ENCODE measurements around the gene CCDC12. TPM values are rescaled to one million over a fixed set of nuclear protein-coding genes. Genes with fewer than 3 reads are reported as not detected.

Gene CCDC12
- total and polyA plus RNA-seq, 2 of the 13 experiments (the other 11 are each of a cell fraction or from before 2014, with no cell fraction given), result 30.1 to 49.5 TPM

DNA sequence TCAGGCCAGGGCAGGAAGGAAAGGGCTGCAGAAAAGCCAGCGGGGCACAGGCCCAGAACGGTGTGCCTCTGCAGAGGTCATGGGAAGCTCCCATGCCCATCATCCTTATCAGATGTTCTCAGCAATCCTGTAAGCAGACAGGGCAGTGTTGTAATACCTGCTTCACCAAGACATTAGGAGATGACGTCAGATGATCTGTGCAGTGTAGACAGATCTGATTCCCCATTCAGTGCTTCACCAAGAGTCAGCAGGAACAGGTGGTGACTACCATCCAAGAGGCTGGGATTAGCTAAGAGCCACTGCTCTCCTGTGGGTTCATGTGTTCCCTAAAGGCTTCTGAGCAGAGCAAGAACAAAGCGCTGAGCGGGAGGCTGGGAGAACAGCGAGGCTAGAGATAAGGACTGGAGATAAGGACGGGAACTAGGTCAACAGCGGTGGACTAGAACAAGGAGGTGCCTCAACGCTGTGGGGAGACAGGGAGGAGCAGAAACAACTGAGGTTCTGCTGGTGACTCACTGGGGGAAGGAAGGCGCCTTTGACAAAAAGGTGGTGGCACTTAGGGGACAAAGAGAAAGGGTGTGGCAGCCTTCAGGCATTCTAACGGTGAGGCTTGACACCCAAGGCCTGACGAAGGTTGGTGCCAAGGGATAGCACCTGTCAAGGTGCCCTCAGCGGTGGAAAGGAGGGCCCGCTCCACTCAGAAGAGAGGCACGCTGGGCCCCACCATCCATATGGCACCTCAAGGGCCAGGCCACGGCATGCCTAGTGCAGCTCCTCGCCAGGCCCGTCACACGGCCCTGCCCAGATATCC lies 28.4 kb downstream of the CCDC12 start:
- ChIA-PET CTCF (ENCODE audit: low intra/inter-chr PET ratio, low total read pairs) (no interaction called here), POLR2A (interaction anchor here (0.7 to 3.0 kb wide), 6 partner anchors 12 to 31 kb away, joined by 3 to 34 read pairs (median 6); partner anchors contain the start of genes CCDC12 and NBEAL2)
- in situ Hi-C loops (cut with HindIII; ENCODE audit: extremely low pct_ligation_motif_present, low pct_unique_long_range_greater_than_20kb), result no loop called here
- FAIRE-seq (peak; percentile 96), DNase-seq (ENCODE audit: low spot score) (peak; percentile 88), ATAC-seq (peak; percentile 57)
- Histone ChIP-seq H2AFZ (ENCODE audit: low read length) (no peak overlapping the region), H3K4me2 (ENCODE audit: low read depth, low read length) (peak overlapping the region; percentile 57), H3K4me3 (replicated peaks in 1 of 3; ENCODE audit: insufficient read depth in 1 of 3, low read depth in 2 of 3, low read length in 3 of 3) (peak overlapping the region in 1 of 3 experiments; percentile 39; a peak in 1 of 6 replicates), H3K27me3 (ENCODE audit: control insufficient read depth in 1 of 2, insufficient read depth in 2 of 2, low read length in 2 of 2) (no peaks in the 10 kb centered on the region), H3K9ac (ENCODE audit: insufficient read depth, low read depth, low read length) (peak overlapping the region; percentile 12), H3K79me2 (ENCODE audit: insufficient read depth, low read length) (peaks cover 82% of the 10 kb centered on the region), H3K27ac (ENCODE audit: extremely low read length, insufficient read depth, low read length) (peak overlapping the region; percentile 45), H3K4me1 (ENCODE audit: insufficient read depth, low read length) (peaks cover 86% of the 10 kb centered on the region), H4K20me1 (ENCODE audit: insufficient read depth, low read length) (peaks cover 58% of the 10 kb centered on the region), H3K36me3 (replicated peaks in 1 of 2; ENCODE audit: control insufficient read depth in 1 of 2, insufficient read depth in 2 of 2, low read length in 2 of 2) (peaks cover 0 to 8% of the 10 kb centered on the region in 2 experiments; a peak in 2 of 5 replicates), H3K9me3 (ENCODE audit: low read length) (no peaks in the 10 kb centered on the region)
- no TSS peak for BruUV-seq (replicated peaks)
- intact Hi-C loops (cut with micrococcal nuclease; ENCODE audit: unreplicated experiment), result no loop called here
- 23% methylated on average over 14 of the region's 19 CpGs for WGBS (ENCODE audit: low lambda C conversion rate)
- peak; percentile 64 for TF ChIP-seq SKI (IDR thresholded peaks at IDR 0.05; ENCODE audit: partially characterized antibody)
- TF ChIP-seq MAX (IDR thresholded peaks at IDR 0.05), result 0 out of 2 replicates have a peak, but pooled peaks have one; percentile 3
- no peak for TF ChIP-seq ZNF782 (CRISPR knock-in tag; IDR thresholded peaks at IDR 0.05; ENCODE audit: borderline replicate concordance)
- peak; percentile 50; the same call in 1 of the 2 replicates for TF ChIP-seq ZBTB21 (CRISPR knock-in tag; IDR thresholded peaks at IDR 0.05)
- no peak for TF ChIP-seq NFATC3 (CRISPR knock-in tag; IDR thresholded peaks at IDR 0.05)
- no peak for TF ChIP-seq ZNF234 (CRISPR knock-in tag; conservative IDR thresholded peaks at IDR 0.05)
- peak; percentile 67; the same call in 1 of the 2 replicates for TF ChIP-seq ARID5B (CRISPR knock-in tag; IDR thresholded peaks at IDR 0.05)
- TF ChIP-seq PCBP2 (optimal IDR thresholded peaks at IDR 0.05; ENCODE audit: low read depth, low read length, poor library complexity, severe bottlenecking), result no peak
- TF ChIP-seq NFE2 (CRISPR knock-in tag; IDR thresholded peaks at IDR 0.05), result no peak
- no peak for TF ChIP-seq SNRNP70 (IDR thresholded peaks at IDR 0.05; ENCODE audit: low read depth, low read length)
- TF ChIP-seq RFX1 (IDR thresholded peaks at IDR 0.05), result no peak
- TF ChIP-seq MEIS2 (CRISPR knock-in tag; IDR thresholded peaks at IDR 0.05), result no peak
- no peak; the same call in 1 of the 2 replicates for TF ChIP-seq ZNF776 (CRISPR knock-in tag; IDR thresholded peaks at IDR 0.05)
- no peak for TF ChIP-seq STAG1 (CRISPR knock-in tag; IDR thresholded peaks at IDR 0.05)
- TF ChIP-seq, protein P1, sequence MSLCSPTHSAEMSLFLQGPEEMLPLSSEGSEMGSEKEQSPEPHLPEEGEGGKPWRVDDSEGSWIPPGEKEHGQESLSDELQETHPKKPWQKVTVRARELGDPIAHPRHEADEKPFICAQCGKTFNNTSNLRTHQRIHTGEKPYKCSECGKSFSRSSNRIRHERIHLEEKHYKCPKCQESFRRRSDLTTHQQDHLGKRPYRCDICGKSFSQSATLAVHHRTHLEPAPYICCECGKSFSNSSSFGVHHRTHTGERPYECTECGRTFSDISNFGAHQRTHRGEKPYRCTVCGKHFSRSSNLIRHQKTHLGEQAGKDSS (CRISPR knock-in tag; IDR thresholded peaks at IDR 0.05; ENCODE audit: borderline replicate concordance, low read depth), result no peak
- TF ChIP-seq PAXIP1 (CRISPR knock-in tag; conservative IDR thresholded peaks at IDR 0.05), result peak; percentile 58; the same call in 1 of the 2 replicates
